GM21390 (cell line): ENCODE results near the gene HAUS1.
"Not testable (repeated sequence)": the region's sequence is repeated elsewhere in the genome, so short reads cannot be mapped to it uniquely, and the experiment has no call there.

Experiments used
- ATAC-seq: cut with Tn5 transposase; IDR thresholded peaks from one replicate; pipeline ENCODE4 v1.9.1; 2021; ENCODE audit not compliant: unreplicated experiment

Gene HAUS1

GRCh38 chr18:46084431-46084830, 19.8 kb upstream of the HAUS1 start:
- ATAC-seq: no peak

- ATAC-seq: not testable (repeated sequence)
Observed at GRCh38 chr18:46088501-46088900, 15.7 kb upstream of the HAUS1 start.

- no peak for ATAC-seq
Observed at GRCh38 chr18:46095532-46095931, 8.7 kb upstream of the HAUS1 start.

- no peak for ATAC-seq
Observed at GRCh38 chr18:46096651-46097300, 7.4 kb upstream of the HAUS1 start.

GRCh38 chr18:46097431-46097800, 6.8 kb upstream of the HAUS1 start:
- ATAC-seq: peak; percentile 20

- peak; percentile 77 for ATAC-seq
Observed at GRCh38 chr18:46097801-46098615, 6.2 kb upstream of the HAUS1 start, which contains the start of gene ATP5F1A. ATP5F1A (minus strand) TSS chr18:46098296; CDS start chr18:46098231, 65 bp downstream.

GRCh38 chr18:46098616-46098933, 5.6 kb upstream of the HAUS1 start:
- no peak for ATAC-seq

GRCh38 chr18:46099463-46099862, 4.7 kb upstream of the HAUS1 start:
- no peak for ATAC-seq

- ATAC-seq: no peak
Observed at GRCh38 chr18:46109386-46109785, 5.2 kb downstream of the HAUS1 start.

GRCh38 chr18:46110406-46110805, 6.2 kb downstream of the HAUS1 start:
- no peak for ATAC-seq

GRCh38 chr18:46113751-46114150, 9.6 kb downstream of the HAUS1 start:
- no peak for ATAC-seq

GRCh38 chr18:46126625-46127024, 22.4 kb downstream of the HAUS1 start:
- not testable (repeated sequence) for ATAC-seq

- ATAC-seq: no peak
Observed at GRCh38 chr18:46130061-46130460, 25.9 kb downstream of the HAUS1 start.

GRCh38 chr18:46130549-46130948, 26.4 kb downstream of the HAUS1 start:
- not testable (repeated sequence) for ATAC-seq

GRCh38 chr18:46133534-46133933, 29.3 kb downstream of the HAUS1 start:
- no peak for ATAC-seq

- no peak for ATAC-seq
Observed at GRCh38 chr18:46134920-46135675, 30.9 kb downstream of the HAUS1 start.

- no peak for ATAC-seq
Observed at GRCh38 chr18:46140173-46140572, 36.0 kb downstream of the HAUS1 start.

- ATAC-seq: no peak
Observed at GRCh38 chr18:46141199-46141598, 37.0 kb downstream of the HAUS1 start.

GRCh38 chr18:46148810-46149209, 44.6 kb downstream of the HAUS1 start:
- ATAC-seq: no peak

- no peak for ATAC-seq
Observed at GRCh38 chr18:46152436-46152807, 48.2 kb downstream of the HAUS1 start.

- ATAC-seq: no peak
Observed at GRCh38 chr18:46152808-46153617, 48.8 kb downstream of the HAUS1 start.
